ENCODE results near the gene DEPP1. TPM values are rescaled to one million over a fixed set of nuclear protein-coding genes. Genes with fewer than 3 reads are reported as not detected.

Gene DEPP1
- total and polyA plus RNA-seq, 10 of the 15 experiments (the other 5 are each of a cell fraction or from before 2014, with no cell fraction given): 1.7 to 12.1 (median 7.3) TPM

- TF ChIP-seq NR2C1 (IDR thresholded peaks at IDR 0.05) (0 out of 2 replicates have a peak, but pooled peaks have one; percentile 8), MTA3 (IDR thresholded peaks at IDR 0.05; ENCODE audit: borderline replicate concordance, low read length) (no peak)
Measured at GRCh38 chr10:44977287-44978212, 1.1 kb downstream of the DEPP1 start (continued).

- TF ChIP-seq BCL11A (IDR thresholded peaks at IDR 0.05; ENCODE audit: low read depth, low read length) (no peak), CHD4 (IDR thresholded peaks at IDR 0.05) (no peak), FOS (IDR thresholded peaks at IDR 0.05; ENCODE audit: borderline replicate concordance, extremely low read depth, insufficient read length) (no peak), ATF2 (IDR thresholded peaks at IDR 0.05; ENCODE audit: low read length) (no peak), NBN (IDR thresholded peaks at IDR 0.05) (no peak), POU2F2 (IDR thresholded peaks at IDR 0.05; ENCODE audit: borderline replicate concordance, low read depth, low read length) (peak; percentile 40; the same call in 1 of the 3 replicates), ZSCAN29 (IDR thresholded peaks at IDR 0.05) (no peak), POLR2A (IDR thresholded peaks at IDR 0.05; ENCODE audit: low read depth, low read length) (peak; percentile 30; the same call in 1 of the 2 replicates), STAT1 (conservative IDR thresholded peaks at IDR 0.05) (no peak)
- Histone ChIP-seq H4K20me1 (ENCODE audit: control insufficient read depth, insufficient read depth) (no peaks in the 10 kb centered on the region), H3K36me3 (ENCODE audit: control insufficient read depth in 2 of 2, insufficient read depth in 2 of 2, low read length in 1 of 2) (0 out of 4 replicates have a peak, but pooled peaks cover 0 to under 1% of the 10 kb centered on the region in 2 experiments), H3K27me3 (replicated peaks in 1 of 2; ENCODE audit: control insufficient read depth in 2 of 2, insufficient read depth in 2 of 2, low read length in 1 of 2) (no peaks in the 10 kb centered on the region), H3K4me2 (ENCODE audit: control insufficient read depth, insufficient read depth) (peak overlapping the region; percentile 57), H2AFZ (ENCODE audit: control insufficient read depth, low read depth, low read length) (no peak overlapping the region), H3K4me1 (ENCODE audit: control insufficient read depth, insufficient read depth, low read length) (peaks cover 67% of the 10 kb centered on the region), H3K27ac (ENCODE audit: control insufficient read depth, insufficient read depth) (peak overlapping the region; percentile 56; the same call in 1 of the 2 replicates), H3K4me3 (peak overlapping the region; percentile 61; the same call in 1 of the 2 replicates), H3K9me3 (replicated peaks; ENCODE audit: control insufficient read depth, insufficient read depth, low read length) (no peaks in the 10 kb centered on the region), H3K79me2 (ENCODE audit: control insufficient read depth, insufficient read depth, low read length) (peaks cover 11% of the 10 kb centered on the region), H3K9ac (ENCODE audit: control insufficient read depth, insufficient read depth, low read length) (0 out of 2 replicates have a peak overlapping the region, but pooled peaks have one; percentile 41)
- ATAC-seq (no peak), DNase-seq (ENCODE audit: low read depth, low spot score) (no peak), FAIRE-seq (no peak)
- intact Hi-C loops (cut with micrococcal nuclease; ENCODE audit: unreplicated experiment) (no loop called here), in situ Hi-C loops (cut with MboI) (loop anchor here (5.0 kb wide), 1 partner anchor 44 kb away; no protein-coding TSS in a partner anchor)
- WGBS (ENCODE audit: insufficient coverage, insufficient replicate concordance, low lambda C conversion rate, missing lambda C conversion rate): 90% methylated on average over 9 of the region's 9 CpGs
- ChIA-PET SMC1A (ENCODE audit: uncharacterized antibody, unreplicated experiment) (interaction anchor here (0.8 to 5.2 kb wide), 10 partner anchors 10 to 44 kb away, joined by 3 to 40 read pairs (median 7); no protein-coding TSS in a partner anchor), POLR2A (interaction anchor here (0.8 to 7.4 kb wide), 6 partner anchors 11 to 44 kb away, joined by 3 to 110 read pairs (median 8); partner anchors contain the start of gene RASSF4), CTCF (interaction anchor here (0.9 to 10.1 kb wide), 9 partner anchors 10 to 80 kb away, joined by 3 to 181 read pairs (median 9); no protein-coding TSS in a partner anchor), RAD21 (ENCODE audit: unreplicated experiment) (interaction anchor here (1.2 to 7.7 kb wide), 6 partner anchors 11 to 43 kb away, joined by 4 to 124 read pairs (median 12); partner anchors contain the start of gene RASSF4)
- BruUV-seq (replicated peaks): TSS peak; percentile 22
Measured at GRCh38 chr10:44976352-44977198, 2.0 kb downstream of the DEPP1 start.
